Adipocyte (in vitro differentiated cells): ENCODE measurements around the gene GAPDHS.

ENCODE experiments used
- DNase-seq: peaks from one replicate; pipeline ENCODE4 v3.0.0-alpha.2; 2015; ENCODE audit warnings: low read depth
- H3K27me3 ChIP-seq: replicated peaks from 2 replicates; pipeline ENCODE4 v1.7.0; 2013; ENCODE audit warnings: mild to moderate bottlenecking, low read length, moderate library complexity; ENCODE audit not compliant: control insufficient read depth, insufficient read depth
- H3K36me3 ChIP-seq: 2 replicates; pipeline ENCODE4 v1.7.0; 2013; ENCODE audit warnings: low read length, mild to moderate bottlenecking, moderate library complexity; ENCODE audit not compliant: control insufficient read depth, insufficient read depth, severe bottlenecking
- H3K4me1 ChIP-seq: 2 replicates; pipeline ENCODE4 v1.7.0; 2013; ENCODE audit warnings: mild to moderate bottlenecking, low read length, moderate library complexity; ENCODE audit not compliant: control insufficient read depth, insufficient read depth
- H3K4me3 ChIP-seq: 2 replicates; pipeline ENCODE4 v1.7.0; 2013; ENCODE audit warnings: mild to moderate bottlenecking, low read length, moderate library complexity
- H3K9ac ChIP-seq: 2 replicates; pipeline ENCODE4 v1.7.0; 2013; ENCODE audit warnings: mild to moderate bottlenecking, low read length, moderate library complexity
- H3K9me3 ChIP-seq: 2 replicates; pipeline ENCODE4 v1.7.0; 2013; ENCODE audit warnings: mild to moderate bottlenecking, low read length, moderate library complexity; ENCODE audit not compliant: control insufficient read depth

The GAPDHS gene

GRCh38 chr19:35533201-35533821, at the start of gene GAPDHS:
TSS of gene GAPDHS (plus strand) at chr19:35533456. CDS start at chr19:35533528, 72 bp downstream.
- Histone ChIP-seq H3K36me3 (no peaks in the 10 kb centered on the region), H3K9me3 (no peaks in the 10 kb centered on the region), H3K4me3 (peak within 1 kb of the TSS; percentile 52), H3K9ac (no peak within 1 kb of the TSS), H3K4me1 (peaks cover 10% of the 10 kb centered on the region), H3K27me3 (peaks cover 2% of the 10 kb centered on the region)
- no peak for DNase-seq

- H3K9ac ChIP-seq, result no peak overlapping the region
- no peak for DNase-seq
- peaks cover 30% of the 10 kb centered on the region for H3K27me3 ChIP-seq
- no peaks in the 10 kb centered on the region for H3K9me3 ChIP-seq
- H3K4me1 ChIP-seq, result no peaks in the 10 kb centered on the region
- no peaks in the 10 kb centered on the region for H3K36me3 ChIP-seq
- no peak overlapping the region for H3K4me3 ChIP-seq
Measured at GRCh38 chr19:35484252-35485036, 48.8 kb upstream of the GAPDHS start.

- peaks cover 46% of the 10 kb centered on the region for H3K27me3 ChIP-seq
- H3K9me3 ChIP-seq, result no peaks in the 10 kb centered on the region
- no peak overlapping the region for H3K9ac ChIP-seq
- H3K4me1 ChIP-seq, result no peaks in the 10 kb centered on the region
- no peaks in the 10 kb centered on the region for H3K36me3 ChIP-seq
- no peak for DNase-seq
- no peak overlapping the region for H3K4me3 ChIP-seq
Measured at GRCh38 chr19:35486268-35486708, 47.0 kb upstream of the GAPDHS start.

GRCh38 chr19:35487656-35488182, 45.5 kb upstream of the GAPDHS start:
- H3K36me3 ChIP-seq, result no peaks in the 10 kb centered on the region
- peaks cover 60% of the 10 kb centered on the region for H3K27me3 ChIP-seq
- H3K9me3 ChIP-seq, result no peaks in the 10 kb centered on the region
- no peak for DNase-seq
- no peak overlapping the region for H3K9ac ChIP-seq
- H3K4me1 ChIP-seq, result no peaks in the 10 kb centered on the region
- no peak overlapping the region for H3K4me3 ChIP-seq

GRCh38 chr19:35488677-35489076, 44.6 kb upstream of the GAPDHS start:
- H3K4me1 ChIP-seq, result no peaks in the 10 kb centered on the region
- peaks cover 68% of the 10 kb centered on the region for H3K27me3 ChIP-seq

DNA sequence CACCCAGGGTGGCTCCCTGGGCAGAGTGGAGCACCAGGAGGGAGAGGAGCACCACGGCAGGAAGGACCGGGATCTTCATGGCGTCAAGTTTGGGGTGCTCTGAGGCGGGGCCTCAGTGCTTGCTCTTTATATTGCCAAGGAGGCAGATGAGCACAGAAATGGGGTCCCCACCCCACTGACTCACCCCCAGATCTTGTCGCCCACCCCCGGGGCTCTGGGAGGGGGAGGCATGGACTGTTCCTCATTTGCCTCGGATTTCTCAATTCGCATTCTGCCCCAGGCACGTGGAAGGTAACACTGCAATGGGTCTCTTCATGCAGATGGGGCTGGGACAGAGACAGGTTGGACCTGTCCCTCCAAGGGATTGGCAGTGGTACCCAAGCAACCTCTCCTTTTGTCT, 42.9 kb upstream of the GAPDHS start, which contains the start of gene KRTDAP:
TSS of gene KRTDAP (minus strand) at position 101 of the 400 bp plus-strand sequence. CDS start at position 79, 22 bp downstream.
- Histone ChIP-seq H3K36me3 (no peaks in the 10 kb centered on the region), H3K4me1 (peaks cover 5% of the 10 kb centered on the region), H3K9me3 (no peaks in the 10 kb centered on the region), H3K9ac (no peak within 1 kb of the TSS), H3K27me3 (peaks cover 78% of the 10 kb centered on the region), H3K4me3 (no peak within 1 kb of the TSS)
- DNase-seq, result no peak

More at GRCh38 chr19:35488677-35489076, 44.6 kb upstream of the GAPDHS start:
- no peak for DNase-seq
- Histone ChIP-seq H3K36me3 (no peaks in the 10 kb centered on the region), H3K9me3 (no peaks in the 10 kb centered on the region), H3K9ac (no peak overlapping the region), H3K4me3 (no peak overlapping the region)

DNA sequence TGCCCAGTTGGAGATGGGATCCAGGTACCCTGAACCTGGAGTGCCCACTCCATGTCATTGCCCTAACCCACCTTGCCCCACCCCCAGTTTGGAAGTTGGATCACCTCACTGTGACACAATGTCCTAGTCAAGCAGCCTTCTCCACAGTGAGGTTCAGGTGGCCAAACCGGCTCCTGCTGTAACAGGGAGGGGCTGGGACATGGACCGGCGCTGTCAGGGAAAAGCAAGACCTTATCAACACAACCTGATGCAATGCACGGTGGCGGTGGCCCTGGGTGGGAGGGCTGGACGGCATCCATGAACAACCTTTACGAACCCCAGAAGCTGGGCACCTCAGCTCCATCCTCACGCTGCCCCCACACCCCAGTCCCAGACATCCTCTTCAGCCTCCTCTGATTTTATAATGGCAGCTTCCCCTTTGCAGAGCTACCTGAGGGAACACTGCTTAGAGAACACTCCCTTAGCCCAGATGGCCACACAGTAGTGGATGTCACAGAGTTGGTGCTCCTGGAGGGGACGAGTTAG, 41.4 kb upstream of the GAPDHS start:
- no peak for DNase-seq
- Histone ChIP-seq H3K27me3 (peaks cover 72% of the 10 kb centered on the region), H3K4me3 (no peak overlapping the region)

GRCh38 chr19:35493971-35494370, 39.3 kb upstream of the GAPDHS start:
- Histone ChIP-seq H3K27me3 (peaks cover 51% of the 10 kb centered on the region), H3K9ac (no peak overlapping the region)

More for the DNA sequence above, 41.4 kb upstream of the GAPDHS start:
- Histone ChIP-seq H3K9ac (no peak overlapping the region), H3K4me1 (peaks cover 5% of the 10 kb centered on the region), H3K36me3 (no peaks in the 10 kb centered on the region), H3K9me3 (no peaks in the 10 kb centered on the region)

DNA sequence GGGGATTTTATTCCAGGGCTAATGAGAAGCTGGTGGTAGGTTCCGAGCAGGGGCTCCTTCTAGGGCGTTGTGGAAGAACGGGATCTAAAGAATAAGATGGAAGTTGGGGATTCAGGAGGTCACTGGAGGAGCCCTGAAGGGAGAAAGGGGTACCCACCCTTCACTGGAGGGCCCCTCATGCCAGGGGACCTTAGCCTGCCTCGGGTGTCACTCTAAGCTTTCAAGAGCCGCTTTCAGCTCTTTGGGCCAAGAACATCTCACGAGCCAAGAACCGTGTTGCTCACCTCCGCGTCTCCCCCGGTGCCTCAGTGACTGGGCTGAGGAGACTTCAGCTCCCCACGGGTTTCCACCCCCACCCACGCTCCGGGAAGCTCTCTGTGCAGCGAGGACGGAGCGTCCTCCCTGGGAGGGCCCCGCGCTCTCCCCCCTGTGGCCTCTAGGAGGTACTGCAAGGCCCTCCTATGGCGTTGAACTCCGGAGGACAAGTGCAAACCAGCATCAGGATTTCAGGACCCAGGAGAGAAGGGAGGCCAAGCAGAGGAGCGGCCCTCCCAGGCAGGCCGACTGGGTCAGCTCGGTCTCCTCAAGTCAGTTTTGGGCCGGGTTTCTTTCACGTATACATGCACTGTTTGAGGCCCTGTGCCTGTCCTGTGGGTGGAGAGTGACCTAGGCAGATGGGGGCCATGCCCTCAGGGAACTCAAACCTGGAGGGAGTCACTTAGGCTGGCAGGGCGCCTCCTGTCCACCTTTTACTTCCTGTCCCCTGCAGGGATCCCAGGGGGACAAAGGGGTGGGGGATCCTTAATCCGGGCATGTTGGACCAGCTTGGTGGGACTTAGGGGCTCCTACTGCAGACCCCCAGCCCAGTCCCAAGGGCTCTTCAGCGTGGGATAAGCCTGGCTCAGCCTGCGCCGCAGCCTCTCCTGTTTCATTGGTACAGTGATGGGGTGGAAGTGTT, 37.9 kb upstream of the GAPDHS start:
- Histone ChIP-seq H3K36me3 (no peaks in the 10 kb centered on the region), H3K4me3 (no peak overlapping the region), H3K4me1 (peaks cover 5% of the 10 kb centered on the region), H3K27me3 (peaks cover 39% of the 10 kb centered on the region), H3K9me3 (no peaks in the 10 kb centered on the region), H3K9ac (no peak overlapping the region)
- peak; percentile 87 for DNase-seq

More at GRCh38 chr19:35493971-35494370, 39.3 kb upstream of the GAPDHS start:
- Histone ChIP-seq H3K36me3 (no peaks in the 10 kb centered on the region), H3K9me3 (no peaks in the 10 kb centered on the region), H3K4me3 (no peak overlapping the region), H3K4me1 (peaks cover 5% of the 10 kb centered on the region)
- DNase-seq, result no peak

DNA sequence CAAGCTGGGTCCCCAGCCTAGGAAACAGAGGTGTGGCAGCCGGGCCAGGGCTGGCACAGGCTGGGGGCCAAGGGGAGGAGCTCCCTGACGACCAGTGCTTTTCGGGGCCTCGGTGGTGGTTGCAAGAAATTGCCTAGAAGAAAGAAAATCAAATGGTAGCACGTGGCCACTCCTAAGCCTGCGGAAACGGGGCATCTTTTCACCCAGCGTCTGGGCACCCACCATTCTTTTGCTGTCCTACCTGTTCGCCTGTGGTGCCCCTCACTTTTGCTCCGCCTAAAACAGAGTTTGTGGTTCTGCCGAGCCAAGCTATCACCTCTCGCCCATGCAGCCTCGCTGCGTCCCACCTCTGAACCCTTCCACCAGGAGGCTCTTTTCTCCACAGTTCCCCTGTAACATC, 35.9 kb upstream of the GAPDHS start:
- Histone ChIP-seq H3K36me3 (no peaks in the 10 kb centered on the region), H3K4me3 (no peak overlapping the region), H3K9me3 (no peaks in the 10 kb centered on the region), H3K9ac (no peak overlapping the region), H3K27me3 (peaks cover 21% of the 10 kb centered on the region), H3K4me1 (peaks cover 5% of the 10 kb centered on the region)
- no peak for DNase-seq
